ENCODE results near the gene GTF3C5. TPM values are rescaled to one million over a fixed set of nuclear protein-coding genes. Genes with fewer than 3 reads are reported as not detected.

The GTF3C5 gene
- polyA plus RNA-seq, 1 donor from 2014 or later, result 34.5 TPM

GRCh38 chr9:133004999-133005760, 25.6 kb upstream of the GTF3C5 start:
- Mint-ChIP-seq H3K27me3 (peaks cover 34% of the 10 kb centered on the region), H3K4me3 (no peak overlapping the region), H3K4me1 (no peaks in the 10 kb centered on the region), H3K36me3 (no peaks in the 10 kb centered on the region), H3K27ac (no peak overlapping the region), H3K9me3 (peaks cover 0 to 2% (median 0%) of the 10 kb centered on the region in 3 donors)

- peaks cover 28% of the 10 kb centered on the region for H3K27me3 Mint-ChIP-seq
- H3K27ac Mint-ChIP-seq, result no peak overlapping the region
These were observed 24.8 kb upstream of the GTF3C5 start for GRCh38 chr9:133005957-133006356.

GRCh38 chr9:133006731-133007352, 24.0 kb upstream of the GTF3C5 start:
- no peak overlapping the region for H3K27ac Mint-ChIP-seq
- H3K27me3 Mint-ChIP-seq, result peaks cover 28% of the 10 kb centered on the region
- peaks cover 0 to 4% (median 0%) of the 10 kb centered on the region in 3 donors for H3K9me3 Mint-ChIP-seq
- no peaks in the 10 kb centered on the region for H3K36me3 Mint-ChIP-seq
- H3K4me3 Mint-ChIP-seq, result peak overlapping the region in 1 of 4 donors; percentile 4
- H3K4me1 Mint-ChIP-seq, result peaks cover 0 to 2% (median 0%) of the 10 kb centered on the region in 3 donors

More at GRCh38 chr9:133005957-133006356, 24.8 kb upstream of the GTF3C5 start:
- H3K36me3 Mint-ChIP-seq, result no peaks in the 10 kb centered on the region
- peaks cover 0 to 3% (median 0%) of the 10 kb centered on the region in 3 donors for H3K9me3 Mint-ChIP-seq
- H3K4me3 Mint-ChIP-seq, result no peak overlapping the region
- no peaks in the 10 kb centered on the region for H3K4me1 Mint-ChIP-seq

- H3K9me3 Mint-ChIP-seq, result peaks cover 0 to 4% (median 0%) of the 10 kb centered on the region in 3 donors
- peaks cover 19% of the 10 kb centered on the region for H3K27me3 Mint-ChIP-seq
- peak overlapping the region in 1 of 4 donors; percentile 79 for H3K4me3 Mint-ChIP-seq
- no peaks in the 10 kb centered on the region for H3K36me3 Mint-ChIP-seq
- H3K27ac Mint-ChIP-seq, result no peak overlapping the region
- peaks cover 0 to 2% (median 0%) of the 10 kb centered on the region in 3 donors for H3K4me1 Mint-ChIP-seq
These were observed 22.4 kb upstream of the GTF3C5 start for GRCh38 chr9:133008406-133008805.

GRCh38 chr9:133008824-133009223, 22.0 kb upstream of the GTF3C5 start:
- Mint-ChIP-seq H3K27ac (no peak overlapping the region), H3K4me1 (peaks cover 0 to 2% (median 0%) of the 10 kb centered on the region in 3 donors), H3K9me3 (peaks cover 0 to 4% (median 0%) of the 10 kb centered on the region in 3 donors), H3K27me3 (peaks cover 19% of the 10 kb centered on the region), H3K4me3 (no peak overlapping the region), H3K36me3 (no peaks in the 10 kb centered on the region)

GRCh38 chr9:133009906-133010582, 20.8 kb upstream of the GTF3C5 start:
- H3K27ac Mint-ChIP-seq, result no peak overlapping the region
- H3K4me3 Mint-ChIP-seq, result no peak overlapping the region
- no peaks in the 10 kb centered on the region for H3K36me3 Mint-ChIP-seq
- H3K9me3 Mint-ChIP-seq, result peaks cover 0 to 4% (median under 1%) of the 10 kb centered on the region in 3 donors
- H3K4me1 Mint-ChIP-seq, result peaks cover 0 to 2% (median 0%) of the 10 kb centered on the region in 3 donors
- peaks cover 19% of the 10 kb centered on the region for H3K27me3 Mint-ChIP-seq

GRCh38 chr9:133014696-133015095, 16.1 kb upstream of the GTF3C5 start:
- Mint-ChIP-seq H3K36me3 (no peaks in the 10 kb centered on the region), H3K4me3 (no peak overlapping the region), H3K27ac (no peak overlapping the region), H3K9me3 (peaks cover 0 to 9% (median 5%) of the 10 kb centered on the region in 3 donors), H3K4me1 (peaks cover 0 to 2% (median 0%) of the 10 kb centered on the region in 3 donors), H3K27me3 (peaks cover 9% of the 10 kb centered on the region)

GRCh38 chr9:133023117-133023890, 7.5 kb upstream of the GTF3C5 start:
- H3K27ac Mint-ChIP-seq, result peak overlapping the region in 2 of 3 donors; percentile 35 to 46
- H3K4me3 Mint-ChIP-seq, result peak overlapping the region in 1 of 4 donors; percentile 24
- peaks cover 4 to 11% (median 4%) of the 10 kb centered on the region in 3 donors for H3K4me1 Mint-ChIP-seq
- H3K9me3 Mint-ChIP-seq, result peaks cover 0 to 1% (median 0%) of the 10 kb centered on the region in 3 donors
- H3K36me3 Mint-ChIP-seq, result no peaks in the 10 kb centered on the region
- H3K27me3 Mint-ChIP-seq, result peaks cover 2% of the 10 kb centered on the region

- peaks cover 0 to 1% (median 0%) of the 10 kb centered on the region in 3 donors for H3K9me3 Mint-ChIP-seq
- H3K36me3 Mint-ChIP-seq, result peaks cover 2% of the 10 kb centered on the region
- peaks cover 4% of the 10 kb centered on the region for H3K27me3 Mint-ChIP-seq
- no peak overlapping the region for H3K27ac Mint-ChIP-seq
- peaks cover 17 to 18% (median 17%) of the 10 kb centered on the region in 3 donors for H3K4me1 Mint-ChIP-seq
- H3K4me3 Mint-ChIP-seq, result peak overlapping the region in 3 of 4 donors; percentile 49 to 77 (median 51)
These were observed 4.4 kb upstream of the GTF3C5 start for GRCh38 chr9:133026426-133026825.

GRCh38 chr9:133027134-133027533, 3.7 kb upstream of the GTF3C5 start:
- Mint-ChIP-seq H3K4me3 (peak overlapping the region in 1 of 4 donors; percentile 100), H3K9me3 (peaks cover 0 to 1% (median 0%) of the 10 kb centered on the region in 3 donors), H3K4me1 (peaks cover 22 to 24% (median 24%) of the 10 kb centered on the region in 3 donors), H3K27ac (no peak overlapping the region), H3K27me3 (peaks cover 4% of the 10 kb centered on the region), H3K36me3 (peaks cover 2% of the 10 kb centered on the region)

- Mint-ChIP-seq H3K4me1 (peaks cover 20 to 35% (median 29%) of the 10 kb centered on the region in 3 donors), H3K27me3 (peaks cover 4% of the 10 kb centered on the region), H3K27ac (peak overlapping the region in 2 of 3 donors; percentile 64 to 70)
These were observed 2.6 kb upstream of the GTF3C5 start for GRCh38 chr9:133028221-133028620.

GRCh38 chr9:133029994-133030316, 842 bp upstream of the GTF3C5 start:
- H3K27me3 Mint-ChIP-seq, result peaks cover 4% of the 10 kb centered on the region
- peak overlapping the region; percentile 99 to 100 (median 100) for H3K4me3 Mint-ChIP-seq
- H3K36me3 Mint-ChIP-seq, result peaks cover 2% of the 10 kb centered on the region
- H3K4me1 Mint-ChIP-seq, result peaks cover 20 to 38% (median 37%) of the 10 kb centered on the region in 3 donors
- H3K27ac Mint-ChIP-seq, result peak overlapping the region; percentile 98
- H3K9me3 Mint-ChIP-seq, result no peaks in the 10 kb centered on the region

More at GRCh38 chr9:133028221-133028620, 2.6 kb upstream of the GTF3C5 start:
- Mint-ChIP-seq H3K36me3 (peaks cover 2% of the 10 kb centered on the region), H3K9me3 (no peaks in the 10 kb centered on the region), H3K4me3 (peak overlapping the region; percentile 58 to 100 (median 67))

GRCh38 chr9:133031130-133031422, 279 bp downstream of the GTF3C5 start:
- H3K36me3 Mint-ChIP-seq, result peaks cover 2% of the 10 kb centered on the region
- peaks cover 20 to 39% (median 37%) of the 10 kb centered on the region in 3 donors for H3K4me1 Mint-ChIP-seq
- peaks cover 2% of the 10 kb centered on the region for H3K27me3 Mint-ChIP-seq
- H3K27ac Mint-ChIP-seq, result peak overlapping the region; percentile 98
- peak overlapping the region; percentile 99 to 100 (median 100) for H3K4me3 Mint-ChIP-seq
- H3K9me3 Mint-ChIP-seq, result no peaks in the 10 kb centered on the region

- Mint-ChIP-seq H3K4me1 (peaks cover 20 to 39% (median 33%) of the 10 kb centered on the region in 3 donors), H3K4me3 (peak overlapping the region; percentile 99 to 100 (median 100)), H3K36me3 (peaks cover 2% of the 10 kb centered on the region), H3K27me3 (peaks cover 2% of the 10 kb centered on the region), H3K27ac (peak overlapping the region; percentile 98), H3K9me3 (no peaks in the 10 kb centered on the region)
These were observed 707 bp downstream of the GTF3C5 start for GRCh38 chr9:133031496-133031911.
